GM23248 (cell line): ENCODE data around the gene CSRNP3. TPM values are rescaled to one million over a fixed set of nuclear protein-coding genes. Genes with fewer than 3 reads are reported as not detected.

ENCODE experiments used
- DNase-seq: peaks from one replicate; pipeline ENCODE4 v3.0.0-alpha.2; 2015
- H2AFZ ChIP-seq: fragments of 200-600 bp; sonication (generic); 2 replicates; pipeline ENCODE4 v1.6.1; 2016; ENCODE audit warnings: antibody characterized with exemption
- H3F3A ChIP-seq: fragments of 200-600 bp; sonication (generic); 2 replicates; pipeline ENCODE4 v1.6.1; 2016; ENCODE audit warnings: mild to moderate bottlenecking, antibody characterized with exemption, mixed run types; ENCODE audit not compliant: insufficient read depth
- H3K27ac ChIP-seq: fragments of 200-600 bp; sonication (generic); 2 replicates; pipeline ENCODE4 v1.5.1; 2016; ENCODE audit warnings: mild to moderate bottlenecking
- H3K27me3 ChIP-seq: fragments of 200-600 bp; sonication (generic); replicated peaks from 2 replicates; pipeline ENCODE4 v1.6.1; 2016; ENCODE audit warnings: mild to moderate bottlenecking; ENCODE audit not compliant: insufficient read depth
- H3K36me3 ChIP-seq: fragments of 200-600 bp; sonication (generic); 2 replicates; pipeline ENCODE4 v1.6.1; 2016; ENCODE audit warnings: low read depth, mild to moderate bottlenecking
- H3K4me1 ChIP-seq: fragments of 200-600 bp; sonication (generic); 2 replicates; pipeline ENCODE4 v1.6.1; 2016; ENCODE audit warnings: mild to moderate bottlenecking; ENCODE audit not compliant: insufficient read depth
- H3K4me2 ChIP-seq: fragments of 200-600 bp; sonication (generic); one replicate; pipeline ENCODE4 v1.6.1; 2016; ENCODE audit warnings: mild to moderate bottlenecking; ENCODE audit not compliant: unreplicated experiment
- H3K4me3 ChIP-seq: fragments of 200-600 bp; sonication (generic); 2 replicates; pipeline ENCODE4 v1.5.1; 2016; ENCODE audit warnings: mild to moderate bottlenecking
- H3K79me2 ChIP-seq: fragments of 200-600 bp; sonication (generic); 2 replicates; pipeline ENCODE4 v1.6.1; 2016; ENCODE audit warnings: mild to moderate bottlenecking; ENCODE audit not compliant: insufficient read depth
- H3K9ac ChIP-seq: fragments of 200-600 bp; sonication (generic); 2 replicates; pipeline ENCODE4 v1.6.1; 2016; ENCODE audit warnings: mild to moderate bottlenecking
- H3K9me2 ChIP-seq: fragments of 200-600 bp; sonication (generic); 2 replicates; pipeline ENCODE4 v1.6.1; 2016; ENCODE audit warnings: mixed run types, mild to moderate bottlenecking, moderate library complexity; ENCODE audit not compliant: insufficient read depth
- H3K9me3 ChIP-seq: fragments of 200-600 bp; sonication (generic); one replicate; pipeline ENCODE4 v1.6.1; 2017; ENCODE audit warnings: low read depth
- H4K20me1 ChIP-seq: fragments of 200-600 bp; sonication (generic); 2 replicates; pipeline ENCODE4 v1.6.0; 2016; ENCODE audit not compliant: insufficient read depth
- EZH2 ChIP-seq: fragments of 200-600 bp; sonication (generic); IDR thresholded peaks from 2 replicates; pipeline ENCODE4 v1.6.1; 2018; ENCODE audit warnings: antibody characterized with exemption, mild to moderate bottlenecking; ENCODE audit not compliant: insufficient read depth, poor library complexity, severe bottlenecking
- EZH2phosphoT487 ChIP-seq: fragments of 200-600 bp; sonication (generic); IDR thresholded peaks from 2 replicates; pipeline ENCODE4 v1.6.1; 2018; ENCODE audit warnings: antibody characterized with exemption, moderate library complexity, mild to moderate bottlenecking, low read depth; ENCODE audit not compliant: insufficient read depth
- WGBS, 2 experiments: methylation state at CpG; one replicate each; pipeline ENCODE4 v1.1.6; 2015 to 2017; ENCODE audit warnings: low lambda C conversion rate in 2 of 2, low coverage in 1 of 2; ENCODE audit errors: missing lambda C conversion rate in 2 of 2; 5-methylcytosine and 5-hydroxymethylcytosine counted together
- in situ Hi-C: fragments of 300-500 bp; cut with MboI; formaldehyde crosslinking; loops from 2 replicates; pipeline ENCODE4 v1.15.0; 2020
- polyA plus RNA-seq: library from polyadenylated mRNA; unstranded; fragments of >200 nt; fragmentation: Nextera tagmentation; extraction: Ambion mirVana; gene quantifications from 2 replicates; pipeline ENCODE4 v1.2.1, GENCODE V29; 2016
- total RNA-seq: library from RNA; depleted of rRNA; stranded (reverse); fragments of >200 nt; shearing (Covaris generic); gene quantifications from 2 replicates; pipeline ENCODE4 v1.2.3, GENCODE V29; 2014

The CSRNP3 gene
- total and polyA plus RNA-seq, 2 experiments from 2014 or later, result 0.43 to 0.73 TPM

- Histone ChIP-seq H3K27ac (no peak overlapping the region), H3K4me2 (no peak overlapping the region), H3K27me3 (no peaks in the 10 kb centered on the region), H3F3A (0 out of 2 replicates have a peak, but pooled peaks cover 2% of the 10 kb centered on the region), H2AFZ (no peak overlapping the region), H3K36me3 (no peaks in the 10 kb centered on the region), H3K9ac (no peak overlapping the region), H3K4me3 (no peak overlapping the region), H3K9me3 (no peaks in the 10 kb centered on the region), H3K9me2 (no peaks in the 10 kb centered on the region), H3K79me2 (no peaks in the 10 kb centered on the region), H4K20me1 (no peaks in the 10 kb centered on the region), H3K4me1 (peaks cover 5% of the 10 kb centered on the region; the same call in 1 of the 2 replicates)
- 76% methylated on average over 3 of the region's 3 CpGs for WGBS, 2 experiments
- DNase-seq, result no peak
- TF ChIP-seq EZH2, result no peak
- no peak for TF ChIP-seq EZH2phosphoT487
- in situ Hi-C loops, result no loop called here
These were observed 127.3 kb downstream of the CSRNP3 start for GRCh38 chr2:165596788-165597187.

- no peak overlapping the region for H3K9ac ChIP-seq
These were observed 131.8 kb downstream of the CSRNP3 start for GRCh38 chr2:165601065-165601830.

GRCh38 chr2:165601928-165602521 lies 132.5 kb downstream of the CSRNP3 start:
- Histone ChIP-seq H3K27ac (no peak overlapping the region), H4K20me1 (no peaks in the 10 kb centered on the region), H3K9me2 (no peaks in the 10 kb centered on the region), H3K4me1 (peaks cover 11% of the 10 kb centered on the region; the same call in 1 of the 2 replicates), H3K9me3 (no peaks in the 10 kb centered on the region), H3K4me3 (no peak overlapping the region), H3K4me2 (no peak overlapping the region), H3F3A (peaks cover 9% of the 10 kb centered on the region; the same call in 1 of the 2 replicates), H3K27me3 (no peaks in the 10 kb centered on the region), H3K79me2 (no peaks in the 10 kb centered on the region), H2AFZ (no peak overlapping the region), H3K9ac (no peak overlapping the region), H3K36me3 (no peaks in the 10 kb centered on the region)
- WGBS, 2 experiments, result 45 to 54% methylated on average over 3 of the region's 3 CpGs
- no peak for TF ChIP-seq EZH2phosphoT487
- no peak for TF ChIP-seq EZH2
- in situ Hi-C loops, result no loop called here
- DNase-seq, result peak; percentile 84

More at GRCh38 chr2:165601065-165601830, 131.8 kb downstream of the CSRNP3 start:
- Histone ChIP-seq H3K9me3 (no peaks in the 10 kb centered on the region), H3K9me2 (no peaks in the 10 kb centered on the region), H3K4me1 (peaks cover 11% of the 10 kb centered on the region; the same call in 1 of the 2 replicates), H3K4me2 (no peak overlapping the region), H3K79me2 (no peaks in the 10 kb centered on the region), H3F3A (peaks cover 9% of the 10 kb centered on the region; the same call in 1 of the 2 replicates), H4K20me1 (no peaks in the 10 kb centered on the region), H3K27me3 (no peaks in the 10 kb centered on the region), H2AFZ (no peak overlapping the region), H3K36me3 (no peaks in the 10 kb centered on the region), H3K27ac (no peak overlapping the region), H3K4me3 (no peak overlapping the region)
- in situ Hi-C loops, result no loop called here
- TF ChIP-seq EZH2phosphoT487, result no peak
- no peak for TF ChIP-seq EZH2
- WGBS, 2 experiments, result 61 to 65% methylated on average over 1 of the region's 1 CpG
- DNase-seq, result no peak

- no peak for DNase-seq
- Histone ChIP-seq H3K4me3 (no peak overlapping the region), H3K9me3 (no peaks in the 10 kb centered on the region), H3K4me2 (no peak overlapping the region), H4K20me1 (no peaks in the 10 kb centered on the region), H3K27me3 (no peaks in the 10 kb centered on the region), H3K27ac (no peak overlapping the region), H3K9me2 (0 out of 2 replicates have a peak, but pooled peaks cover 7% of the 10 kb centered on the region), H3K9ac (no peak overlapping the region), H3K4me1 (no peaks in the 10 kb centered on the region), H2AFZ (no peak overlapping the region), H3F3A (no peaks in the 10 kb centered on the region), H3K79me2 (no peaks in the 10 kb centered on the region), H3K36me3 (no peaks in the 10 kb centered on the region)
- in situ Hi-C loops, result no loop called here
- TF ChIP-seq EZH2, result no peak
- no peak for TF ChIP-seq EZH2phosphoT487
- WGBS, 2 experiments, result 59% methylated on average over 6 of the region's 6 CpGs
These were observed 140.2 kb downstream of the CSRNP3 start for GRCh38 chr2:165609672-165610071.
